Left lobe of liver (tissue), 2 donors: Measurements from ENCODE around the gene TMEM209. TPM values are rescaled to one million over a fixed set of nuclear protein-coding genes. Genes with fewer than 3 reads are reported as not detected.
"Not testable (repeated sequence)": the region's sequence is repeated elsewhere in the genome, so short reads cannot be mapped to it uniquely, and the experiment has no call there.

Experiments
- ATAC-seq: fragments of 200-7000 bp; cut with Tn5 transposase; one replicate; pipeline ENCODE4 v1.9.1; 2020; ENCODE audit warnings: mild to moderate bottlenecking, moderate library complexity
- DNase-seq: peaks from one replicate; pipeline ENCODE4 v3.0.0-alpha.2; 2020; ENCODE audit warnings: low spot score
- total RNA-seq: library from RNA; stranded (reverse); gene quantifications from one replicate; pipeline ENCODE4 v1.2.1, GENCODE V29; 2021
- donor health status: DM: no; HTN: no; CAD: no; lungs with moderate emphysema.
- donor health status: DM: no; HTN: yes; CAD: no.

The TMEM209 gene
- total RNA-seq, 1 donor from 2014 or later: 7.5 TPM

- ATAC-seq (no peak), DNase-seq (no peak)
Observed at GRCh38 chr7:130219871-130220270, 14.7 kb upstream of the TMEM209 start.

- no peak for DNase-seq
- ATAC-seq: no peak
Observed at GRCh38 chr7:130218806-130219620, 13.8 kb upstream of the TMEM209 start.

- no peak for ATAC-seq
- DNase-seq: no peak
Observed at GRCh38 chr7:130216750-130217149, 11.5 kb upstream of the TMEM209 start.

- ATAC-seq (no peak), DNase-seq (no peak)
Observed at GRCh38 chr7:130216025-130216424, 10.8 kb upstream of the TMEM209 start.

- ATAC-seq (no peak), DNase-seq (no peak)
Observed at GRCh38 chr7:130213828-130214227, 8.6 kb upstream of the TMEM209 start.

GRCh38 chr7:130210181-130210935, 5.2 kb upstream of the TMEM209 start:
- ATAC-seq (no peak), DNase-seq (no peak)

- ATAC-seq (no peak), DNase-seq (no peak)
Observed at GRCh38 chr7:130208516-130208915, 3.3 kb upstream of the TMEM209 start.

GRCh38 chr7:130207642-130208041, 2.4 kb upstream of the TMEM209 start, which contains the start of gene SSMEM1:
SSMEM1 (plus strand) TSS chr7:130207860; CDS start chr7:130207911, 51 bp downstream.
- ATAC-seq (no peak), DNase-seq (no peak)

- ATAC-seq: no peak
- no peak for DNase-seq
Observed at GRCh38 chr7:130207033-130207432, 1.8 kb upstream of the TMEM209 start.

- DNase-seq (no peak), ATAC-seq (no peak)
Observed at GRCh38 chr7:130201796-130202195, 3.4 kb downstream of the TMEM209 start.

GRCh38 chr7:130197094-130197493, 8.1 kb downstream of the TMEM209 start:
- ATAC-seq (no peak), DNase-seq (no peak)

GRCh38 chr7:130196476-130196875, 8.7 kb downstream of the TMEM209 start:
- ATAC-seq (no peak), DNase-seq (no peak)

- DNase-seq (no peak), ATAC-seq (no peak)
Observed at GRCh38 chr7:130195396-130195795, 9.8 kb downstream of the TMEM209 start.

- DNase-seq: no peak
Observed at GRCh38 chr7:130191791-130192190, 13.4 kb downstream of the TMEM209 start.

GRCh38 chr7:130189343-130189742, 15.9 kb downstream of the TMEM209 start:
- ATAC-seq (no peak), DNase-seq (no peak)

More at GRCh38 chr7:130191791-130192190, 13.4 kb downstream of the TMEM209 start:
- no peak for ATAC-seq

GRCh38 chr7:130187360-130187759, 17.8 kb downstream of the TMEM209 start:
- no peak for ATAC-seq
- no peak for DNase-seq

- not testable (repeated sequence) for DNase-seq, ATAC-seq
Observed at GRCh38 chr7:130184349-130184748, 20.9 kb downstream of the TMEM209 start.

- DNase-seq: no peak
Observed at GRCh38 chr7:130182990-130183389, 22.2 kb downstream of the TMEM209 start.

GRCh38 chr7:130181263-130181605, 24.0 kb downstream of the TMEM209 start:
- ATAC-seq: no peak
- DNase-seq: no peak

More at GRCh38 chr7:130182990-130183389, 22.2 kb downstream of the TMEM209 start:
- ATAC-seq: no peak

GRCh38 chr7:130180571-130181262, 24.5 kb downstream of the TMEM209 start:
- DNase-seq: no peak
- ATAC-seq: no peak

- no peak for ATAC-seq
- DNase-seq: no peak
Observed at GRCh38 chr7:130179631-130180030, 25.6 kb downstream of the TMEM209 start.
